Left kidney (tissue), 2 donors: ENCODE data around the gene CHMP6. TPM values are rescaled to one million over a fixed set of nuclear protein-coding genes. Genes with fewer than 3 reads are reported as not detected.
"Not testable (repeated sequence)": the region's sequence is repeated elsewhere in the genome, so short reads cannot be mapped to it uniquely, and the experiment has no call there.

Source experiments
- DNase-seq: peaks from one replicate; pipeline ENCODE4 v3.0.0-alpha.2; 2013
- polyA plus RNA-seq: library from polyadenylated mRNA; unstranded; fragments of 120-200 nt; gene quantifications from one replicate; pipeline ENCODE4 v1.2.1, GENCODE V29; 2013; ENCODE audit not compliant: insufficient read length

CHMP6 gene
- polyA plus RNA-seq, 1 donor, result 28.4 TPM

- DNase-seq, result not testable (repeated sequence)
Measured at GRCh38 chr17:81030312-81030711, 38.7 kb downstream of the CHMP6 start.

GRCh38 chr17:81030741-81031565 lies 39.3 kb downstream of the CHMP6 start:
- no peak for DNase-seq

- DNase-seq, result no peak
Measured at GRCh38 chr17:81031566-81032550, 40.2 kb downstream of the CHMP6 start.

GRCh38 chr17:81032641-81033480 lies 41.2 kb downstream of the CHMP6 start:
- no peak for DNase-seq

- DNase-seq, result no peak
Measured at GRCh38 chr17:81033535-81034167, 42.0 kb downstream of the CHMP6 start.

GRCh38 chr17:81034168-81034777 lies 42.6 kb downstream of the CHMP6 start:
- no peak for DNase-seq

- DNase-seq, result peak; percentile 94
Measured at GRCh38 chr17:81034779-81035520, 43.3 kb downstream of the CHMP6 start, which contains the start of gene BAIAP2. BAIAP2 (plus strand) TSS chr17:81035151; CDS start chr17:81035255, 104 bp downstream.

- DNase-seq, result no peak
Measured at GRCh38 chr17:81035521-81036196, 44.0 kb downstream of the CHMP6 start.

- no peak for DNase-seq
Measured at GRCh38 chr17:81036197-81036941, 44.7 kb downstream of the CHMP6 start.

- no peak for DNase-seq
Measured at GRCh38 chr17:81037026-81037797, 45.6 kb downstream of the CHMP6 start.

- DNase-seq, result no peak
Measured at GRCh38 chr17:81037798-81038733, 46.4 kb downstream of the CHMP6 start.

- DNase-seq, result no peak
Measured at GRCh38 chr17:81039096-81039495, 47.5 kb downstream of the CHMP6 start.

- DNase-seq, result no peak
Measured at GRCh38 chr17:81039854-81040758, 48.5 kb downstream of the CHMP6 start.

GRCh38 chr17:81040791-81041337 lies 49.2 kb downstream of the CHMP6 start:
- DNase-seq, result no peak

- DNase-seq, result no peak
Measured at GRCh38 chr17:81042606-81043005, 51.0 kb downstream of the CHMP6 start.
